Left kidney (tissue), 8 donors: Measurements from ENCODE around the gene SMARCA5. TPM values are rescaled to one million over a fixed set of nuclear protein-coding genes. Genes with fewer than 3 reads are reported as not detected.
"Not testable (repeated sequence)": the region's sequence is repeated elsewhere in the genome, so short reads cannot be mapped to it uniquely, and the experiment has no call there.

Experiments
- DNase-seq: peaks from one replicate; pipeline ENCODE4 v3.0.0-alpha.2; 2013
- long read RNA-seq, 8 donors: transcript quantifications; one replicate each; lab custom pipeline, GENCODE V29; 2026
- polyA plus RNA-seq: library from polyadenylated mRNA; unstranded; fragments of 120-200 nt; gene quantifications from one replicate; pipeline ENCODE4 v1.2.1, GENCODE V29; 2013; ENCODE audit not compliant: insufficient read length

Gene SMARCA5
- polyA plus RNA-seq = 147 TPM
- long read RNA-seq, donor 1, full-length matches to known transcripts = 4 of 62 reads
- long read RNA-seq, donor 1, partial matches to known transcripts = 58 of 62 reads
- long read RNA-seq, donor 1, other reads (novel, unspliced or antisense) = 0 of 62 reads
- long read RNA-seq, donor 2, full-length matches to known transcripts = 3 of 62 reads
- long read RNA-seq, donor 2, partial matches to known transcripts = 59 of 62 reads
- long read RNA-seq, donor 2, other reads (novel, unspliced or antisense) = 0 of 62 reads
- long read RNA-seq, donor 3, full-length matches to known transcripts = 2 of 55 reads
- long read RNA-seq, donor 3, partial matches to known transcripts = 53 of 55 reads
- long read RNA-seq, donor 3, other reads (novel, unspliced or antisense) = 0 of 55 reads
- long read RNA-seq, donor 4 = 0 reads
- long read RNA-seq, donor 5, full-length matches to known transcripts = 17 of 28 reads
- long read RNA-seq, donor 5, partial matches to known transcripts = 11 of 28 reads
- long read RNA-seq, donor 5, other reads (novel, unspliced or antisense) = 0 of 28 reads
- long read RNA-seq, donor 6, full-length matches to known transcripts = 5 of 33 reads
- long read RNA-seq, donor 6, partial matches to known transcripts = 28 of 33 reads
- long read RNA-seq, donor 6, other reads (novel, unspliced or antisense) = 0 of 33 reads
- long read RNA-seq, donor 7, full-length matches to known transcripts = 7 of 79 reads
- long read RNA-seq, donor 7, partial matches to known transcripts = 72 of 79 reads
- long read RNA-seq, donor 7, other reads (novel, unspliced or antisense) = 0 of 79 reads
- long read RNA-seq, donor 8, full-length matches to known transcripts = 5 of 5 reads
- long read RNA-seq, donor 8, partial matches to known transcripts = 0 of 5 reads
- long read RNA-seq, donor 8, other reads (novel, unspliced or antisense) = 0 of 5 reads

- peak; percentile 98 for DNase-seq
Observed at GRCh38 chr4:143513314-143514168, at the start of gene SMARCA5. SMARCA5 (plus strand) TSS chr4:143513702; CDS start chr4:143513925, 223 bp downstream.

- no peak for DNase-seq
Observed at GRCh38 chr4:143473334-143474126, 40.0 kb upstream of the SMARCA5 start.

- no peak for DNase-seq
Observed at GRCh38 chr4:143477487-143477886, 36.0 kb upstream of the SMARCA5 start.

GRCh38 chr4:143481361-143481760 is 32.1 kb upstream of the SMARCA5 start:
- no peak for DNase-seq

GRCh38 chr4:143482840-143483239 is 30.7 kb upstream of the SMARCA5 start:
- DNase-seq = peak; percentile 32

- DNase-seq = no peak
Observed at GRCh38 chr4:143486314-143486713, 27.2 kb upstream of the SMARCA5 start.

GRCh38 chr4:143488687-143489086 is 24.8 kb upstream of the SMARCA5 start:
- DNase-seq = no peak

GRCh38 chr4:143489106-143489505 is 24.4 kb upstream of the SMARCA5 start:
- DNase-seq = no peak

GRCh38 chr4:143498021-143498420 is 15.5 kb upstream of the SMARCA5 start:
- no peak for DNase-seq

- DNase-seq = no peak
Observed at GRCh38 chr4:143502231-143502630, 11.3 kb upstream of the SMARCA5 start.

- no peak for DNase-seq
Observed at GRCh38 chr4:143506031-143506430, 7.5 kb upstream of the SMARCA5 start.

GRCh38 chr4:143511906-143512305 is 1.6 kb upstream of the SMARCA5 start:
- DNase-seq = no peak

- no peak for DNase-seq
Observed at GRCh38 chr4:143512978-143513313, 556 bp upstream of the SMARCA5 start.

GRCh38 chr4:143514169-143514495 is 630 bp downstream of the SMARCA5 start:
- no peak for DNase-seq

GRCh38 chr4:143514497-143514896 is 995 bp downstream of the SMARCA5 start:
- DNase-seq = peak; percentile 60

- no peak for DNase-seq
Observed at GRCh38 chr4:143514901-143515300, 1.4 kb downstream of the SMARCA5 start.

- DNase-seq = no peak
Observed at GRCh38 chr4:143515905-143516304, 2.4 kb downstream of the SMARCA5 start.

GRCh38 chr4:143517764-143518163 is 4.3 kb downstream of the SMARCA5 start:
- no peak for DNase-seq

- no peak for DNase-seq
Observed at GRCh38 chr4:143524211-143524610, 10.7 kb downstream of the SMARCA5 start.

GRCh38 chr4:143528046-143528445 is 14.5 kb downstream of the SMARCA5 start:
- not testable (repeated sequence) for DNase-seq

GRCh38 chr4:143531380-143531779 is 17.9 kb downstream of the SMARCA5 start:
- no peak for DNase-seq
